Stimulated activated naive CD4-positive, alpha-beta T cell (primary cell): ENCODE results near the gene SCUBE1.

ENCODE experiments used
- DNase-seq, 6 experiments: peaks; one replicate each; lab custom pipeline; 2025; lab: John Stamatoyannopoulos, UW

SCUBE1 gene

GRCh38 chr22:43198936-43199335 lies 144.2 kb downstream of the SCUBE1 start:
- DNase-seq: no peak

- DNase-seq: no peak
These were observed 145.0 kb downstream of the SCUBE1 start for GRCh38 chr22:43198126-43198525.

DNA sequence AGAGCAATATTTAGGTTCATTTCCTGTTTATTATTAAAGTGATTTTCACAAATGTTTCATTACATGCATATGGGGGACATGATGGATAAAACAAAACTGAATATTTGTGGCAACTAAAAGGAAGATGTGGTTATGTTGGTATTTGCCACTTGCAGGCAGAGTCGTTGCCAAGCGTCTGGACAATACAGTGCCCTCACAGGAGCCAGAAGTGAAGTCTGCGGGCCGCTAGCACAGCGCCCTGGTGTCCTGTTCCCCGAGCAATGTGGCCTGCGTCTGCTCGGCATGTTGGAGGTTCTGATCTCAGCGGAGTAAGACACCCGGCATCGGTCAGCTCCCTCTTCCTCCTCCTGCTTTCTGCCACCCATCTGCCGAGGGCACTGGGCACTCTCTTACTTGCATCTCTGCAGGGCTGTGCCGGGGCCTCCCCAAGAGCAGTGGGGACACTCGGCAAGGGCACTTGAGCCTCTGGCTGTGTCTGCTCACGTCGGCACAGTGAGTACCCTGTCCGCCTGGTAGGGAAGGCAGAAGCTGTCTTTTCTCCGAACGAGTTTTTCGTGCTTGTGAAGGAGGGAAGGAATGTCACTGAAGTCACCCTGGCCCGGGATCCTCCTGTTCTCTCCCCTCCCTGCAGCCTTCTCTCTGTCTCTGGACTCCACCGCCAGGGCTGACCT lies 145.8 kb downstream of the SCUBE1 start:
- DNase-seq: no peak

GRCh38 chr22:43191831-43192230 lies 151.3 kb downstream of the SCUBE1 start:
- DNase-seq: no peak

DNA sequence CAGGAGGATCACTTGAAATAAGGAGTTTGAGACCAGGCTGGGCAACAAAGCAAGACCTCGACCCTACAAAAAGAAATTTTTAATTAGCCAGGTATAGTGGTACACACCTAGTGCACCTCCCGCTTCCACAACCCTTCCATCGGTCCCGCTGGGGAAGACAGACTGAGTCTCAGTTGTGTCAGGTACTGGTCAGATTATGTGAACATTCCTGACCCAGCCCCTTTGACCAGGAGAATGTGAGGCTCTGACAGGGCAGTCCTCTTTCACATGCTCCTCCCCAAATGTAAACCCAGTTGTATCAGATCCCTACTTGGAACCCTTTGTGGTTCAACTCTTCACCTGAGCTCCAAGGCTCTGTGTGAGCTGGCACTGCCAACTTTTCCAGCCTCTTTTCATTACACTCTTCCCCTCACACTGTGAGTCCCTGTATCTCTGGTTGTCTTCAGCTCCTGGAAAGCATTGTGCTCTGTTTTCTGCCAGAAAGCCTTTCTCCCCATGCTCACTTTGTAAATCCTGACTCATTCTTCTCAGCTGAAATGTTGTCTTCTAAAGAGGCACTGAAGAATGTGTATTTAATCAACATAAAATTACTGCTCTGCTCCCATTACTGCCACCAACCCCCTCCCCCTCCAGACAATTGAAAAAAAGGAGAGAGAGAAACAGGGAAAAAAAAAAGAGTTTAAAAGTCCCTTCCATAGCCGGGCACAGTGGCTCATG lies 154.2 kb downstream of the SCUBE1 start:
- DNase-seq: no peak

- peak; percentile 91 to 97 (median 94) for DNase-seq
These were observed 155.7 kb downstream of the SCUBE1 start for GRCh38 chr22:43187171-43188099.

GRCh38 chr22:43186272-43187170 lies 156.7 kb downstream of the SCUBE1 start, which contains the start of gene TTLL12:
Gene TTLL12, minus strand, starts transcription at chr22:43187134. Its CDS starts 65 bp downstream, at chr22:43187069.
- peak; percentile 34 to 82 (median 64) for DNase-seq

DNA sequence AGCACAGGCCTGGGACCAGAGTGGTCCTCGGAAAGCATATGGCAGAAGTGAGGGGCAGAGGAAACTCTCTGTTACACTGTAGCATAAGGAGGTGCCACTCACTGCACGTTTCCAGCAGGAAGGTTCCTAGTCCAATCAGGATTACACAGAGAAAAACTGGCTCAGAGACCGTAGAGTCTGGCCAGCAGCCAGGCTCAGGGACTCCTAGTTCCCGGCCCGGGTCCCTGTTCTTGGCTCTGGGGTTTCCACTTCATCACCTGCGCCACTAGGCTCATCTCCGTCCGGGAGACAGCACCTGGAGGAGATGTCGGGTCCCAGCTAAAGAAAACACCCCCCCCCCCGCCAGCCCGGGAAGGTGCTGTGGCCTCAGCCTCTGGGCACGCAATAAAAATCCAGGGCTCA lies 157.3 kb downstream of the SCUBE1 start:
- no peak for DNase-seq

DNA sequence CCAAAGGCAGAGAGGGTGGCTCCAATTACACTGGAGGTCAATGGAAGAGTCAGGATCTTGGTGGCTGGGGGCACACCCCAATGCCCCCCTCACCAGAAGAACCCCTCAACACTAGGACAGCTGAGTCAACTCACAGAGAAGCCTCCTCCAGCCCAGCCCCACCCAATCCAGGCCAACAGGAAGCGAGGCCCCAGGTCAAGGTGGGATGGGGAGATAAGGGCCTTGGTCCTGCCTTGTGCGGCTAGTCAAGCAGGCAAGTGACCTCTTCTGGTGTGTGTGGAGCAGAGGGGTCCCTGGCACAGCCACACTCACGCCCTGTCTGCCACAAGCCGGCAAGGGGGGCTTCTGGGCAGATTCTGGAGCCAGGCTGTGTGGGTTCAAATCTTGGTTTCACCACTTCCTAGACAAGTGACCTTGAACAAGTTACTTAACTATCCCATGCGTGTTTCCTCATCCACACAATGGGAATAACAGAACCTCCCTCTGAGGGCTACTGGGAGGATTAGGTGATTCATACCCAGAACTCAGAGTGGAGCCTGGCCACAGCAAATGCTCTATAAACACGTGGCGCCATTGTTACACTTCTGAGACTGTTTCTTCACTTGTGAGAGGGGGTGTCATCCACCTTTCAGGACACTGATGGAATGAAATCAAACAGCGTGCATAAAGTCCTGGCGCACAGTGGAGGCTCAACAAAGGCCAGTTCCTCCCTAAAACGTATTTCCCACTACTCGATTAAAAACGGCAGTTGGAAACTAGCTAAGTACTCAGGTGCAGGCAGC lies 159.5 kb downstream of the SCUBE1 start:
- DNase-seq: no peak

DNA sequence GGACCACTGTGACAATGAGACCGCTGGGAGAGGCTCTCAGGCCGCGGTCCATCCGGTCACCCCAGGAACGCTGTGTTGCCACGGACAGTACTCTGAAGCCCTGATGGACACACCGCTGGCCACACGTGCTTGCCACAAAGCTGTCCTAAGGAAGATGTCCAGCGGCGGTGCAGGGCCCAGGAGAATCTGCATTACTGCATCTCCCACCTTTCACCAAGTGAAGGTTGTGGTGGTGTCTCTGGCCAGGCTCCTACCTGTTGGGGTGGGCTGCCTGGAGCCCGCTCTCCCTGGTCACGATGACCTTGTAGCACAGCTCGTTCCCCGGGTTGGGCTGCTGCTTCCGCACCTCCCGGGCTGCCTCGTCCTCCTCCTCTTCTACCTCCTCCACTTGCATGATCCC lies 160.4 kb downstream of the SCUBE1 start:
- no peak for DNase-seq

- no peak for DNase-seq
These were observed 161.1 kb downstream of the SCUBE1 start for GRCh38 chr22:43182118-43182517.

DNA sequence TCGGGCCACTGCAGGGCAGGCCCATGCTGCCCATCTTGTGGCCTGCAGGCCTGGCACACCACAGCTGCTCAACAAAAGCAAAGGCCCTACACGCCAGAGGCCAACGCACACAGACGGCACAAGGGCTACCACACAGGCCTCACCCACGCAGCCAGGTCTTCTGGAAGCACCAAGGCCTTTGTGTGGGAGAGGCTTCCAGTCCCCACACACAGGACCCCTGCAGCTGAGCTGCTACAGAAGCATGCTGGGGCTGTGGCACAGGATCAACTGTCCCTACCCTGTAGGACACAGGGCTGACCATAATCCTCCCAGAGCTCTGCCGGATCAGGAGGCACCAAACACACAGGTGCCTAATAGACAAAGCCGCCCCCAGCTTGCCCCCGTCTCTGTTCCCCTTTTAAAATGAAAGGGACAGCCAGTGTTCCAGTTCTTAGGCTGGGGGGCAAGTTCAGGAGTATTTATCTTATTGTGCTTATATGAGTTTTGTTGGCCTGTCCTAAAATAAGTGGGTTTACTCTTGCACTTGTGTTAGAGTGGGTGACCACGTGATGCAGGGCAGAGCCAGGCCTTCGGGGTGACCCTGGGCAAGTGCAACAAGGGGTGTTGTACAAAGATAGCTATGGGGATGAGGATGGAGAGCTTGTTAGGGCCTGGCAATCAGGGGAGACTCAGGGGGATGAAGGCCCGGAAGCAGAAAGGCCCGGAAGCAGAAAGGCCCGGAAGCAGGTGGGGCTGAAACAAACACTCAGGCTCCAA lies 161.7 kb downstream of the SCUBE1 start:
- DNase-seq: no peak

DNA sequence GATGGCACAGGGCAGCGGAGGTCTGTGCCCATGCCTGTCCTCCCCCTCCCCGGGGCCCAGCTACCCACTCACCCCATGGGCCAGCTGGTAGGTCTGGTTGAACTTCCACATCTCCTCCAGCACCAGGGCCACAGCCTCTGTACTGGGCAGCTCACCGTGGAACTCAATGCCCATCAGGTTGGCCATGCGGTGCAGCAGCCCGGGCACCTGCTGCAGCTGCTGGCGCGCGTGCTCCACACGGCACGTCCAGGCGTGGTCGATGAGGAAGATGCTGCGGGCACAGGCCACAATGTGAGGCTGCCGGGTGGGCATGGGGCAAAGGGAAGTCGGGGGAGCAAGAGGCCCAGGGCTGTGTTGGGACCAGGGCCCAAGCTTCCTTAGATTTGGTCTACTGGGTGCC lies 162.5 kb downstream of the SCUBE1 start:
- DNase-seq: no peak

DNA sequence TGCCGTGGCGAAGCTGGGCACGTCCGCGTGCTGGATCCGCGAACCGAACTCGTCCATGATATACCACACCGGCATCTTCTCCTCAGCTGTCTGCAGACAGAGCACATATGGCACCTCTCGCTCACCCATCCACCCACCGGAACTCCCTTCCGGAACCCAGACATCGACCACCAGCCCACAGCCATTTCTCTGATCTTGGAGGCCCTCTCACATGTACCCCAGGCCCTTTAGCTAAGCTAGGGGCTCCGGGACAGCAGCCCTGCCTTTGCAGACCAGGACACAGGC lies 163.3 kb downstream of the SCUBE1 start:
- no peak for DNase-seq

DNA sequence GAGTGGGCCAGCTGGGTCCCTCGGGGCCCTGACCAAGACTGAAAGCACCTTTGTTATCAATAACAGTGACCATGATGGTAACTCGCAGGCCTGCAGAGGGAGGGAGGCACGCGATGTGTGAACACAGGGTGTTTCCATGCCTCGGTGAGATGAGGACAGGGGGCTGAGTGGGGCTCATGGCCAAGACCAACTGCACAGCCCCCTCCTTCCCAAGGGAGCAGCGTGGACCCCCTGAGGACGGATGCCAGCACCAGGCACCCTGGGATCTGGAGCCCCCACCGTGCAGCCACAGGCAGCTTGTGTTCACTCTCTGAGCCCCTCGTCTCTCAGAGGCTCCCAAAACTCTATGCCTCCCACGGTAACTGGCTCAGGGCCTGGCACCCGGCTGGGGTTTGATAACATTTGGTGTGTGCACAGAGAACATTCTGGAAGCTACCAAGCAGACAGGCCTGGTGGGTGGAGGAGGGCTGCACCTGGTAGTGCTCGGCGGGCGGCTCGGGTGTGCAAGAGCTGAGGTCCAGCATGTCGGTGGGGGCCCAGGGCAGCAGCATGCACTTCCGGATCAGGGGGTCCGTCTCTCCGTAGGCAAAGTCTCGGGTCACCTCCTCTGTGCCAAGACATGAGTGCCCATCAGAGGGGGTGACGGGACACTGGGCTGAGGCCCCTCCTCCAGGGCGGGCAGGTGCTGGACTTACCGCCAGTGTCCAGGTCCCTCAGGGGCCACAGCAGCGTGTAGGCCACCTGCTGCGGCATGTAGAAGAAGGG lies 163.8 kb downstream of the SCUBE1 start:
- no peak for DNase-seq

- DNase-seq: no peak
These were observed 165.7 kb downstream of the SCUBE1 start for GRCh38 chr22:43177479-43177878.

- DNase-seq: no peak
These were observed 167.1 kb downstream of the SCUBE1 start for GRCh38 chr22:43176090-43176489.

DNA sequence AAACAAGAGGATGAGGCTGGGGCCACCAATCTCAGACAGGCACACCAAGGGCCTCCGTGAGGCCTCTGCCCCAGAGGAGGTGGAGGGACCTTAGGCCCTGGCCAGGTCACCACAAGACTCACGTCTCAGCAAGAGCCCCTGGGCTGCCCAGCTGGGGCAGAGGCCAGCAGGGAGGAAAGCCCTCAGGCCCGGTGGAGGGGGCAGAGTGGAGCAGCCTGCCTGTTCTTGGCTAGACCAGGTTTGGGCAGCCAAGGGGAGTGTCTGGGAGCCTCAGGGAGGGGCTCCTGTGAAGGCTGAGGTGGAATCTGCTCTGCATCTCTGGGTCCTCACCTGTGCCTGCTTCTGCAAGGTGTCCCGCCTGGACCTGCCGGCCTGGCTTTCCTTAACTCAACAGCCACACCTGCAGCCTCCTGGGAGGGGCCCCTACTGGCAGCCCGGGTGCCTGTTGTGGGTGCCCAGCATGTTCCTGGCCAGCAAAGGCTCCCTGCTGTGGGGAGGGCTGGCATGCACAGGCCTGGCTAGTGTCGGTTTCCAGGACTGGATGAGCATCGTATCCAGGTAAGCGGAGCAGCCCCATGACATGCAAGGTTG lies 168.1 kb downstream of the SCUBE1 start:
- no peak for DNase-seq
